NCI-H526 treated with DMSO at 0.1 percent for 48 hours (cell line): ENCODE measurements around the gene OR10T2.
"Not testable (repeated sequence)": the region's sequence is repeated elsewhere in the genome, so short reads cannot be mapped to it uniquely, and the experiment has no call there.

Source experiments
- DNase-seq: peaks from one replicate; lab custom pipeline; 2025; lab: John Stamatoyannopoulos, UW

Gene OR10T2

GRCh38 chr1:158398818-158399514 is at the start of gene OR10T2:
OR10T2 (minus strand) TSS chr1:158399466; CDS start chr1:158399466, 0 bp downstream.
- DNase-seq = no peak

GRCh38 chr1:158445376-158445775 is 46.1 kb upstream of the OR10T2 start:
- no peak for DNase-seq

GRCh38 chr1:158434741-158435140 is 35.5 kb upstream of the OR10T2 start:
- DNase-seq = no peak

GRCh38 chr1:158430163-158430562 is 30.9 kb upstream of the OR10T2 start:
- not testable (repeated sequence) for DNase-seq

GRCh38 chr1:158426137-158426536 is 26.9 kb upstream of the OR10T2 start, which contains the start of gene OR10K2:
OR10K2 (minus strand) TSS chr1:158426237; CDS start chr1:158420866, 5,371 bp downstream.
- no peak for DNase-seq

- no peak for DNase-seq
These were observed 25.8 kb upstream of the OR10T2 start for GRCh38 chr1:158425027-158425426.

- DNase-seq = no peak
These were observed 22.9 kb upstream of the OR10T2 start for GRCh38 chr1:158422212-158422611.

- no peak for DNase-seq
These were observed 18.3 kb upstream of the OR10T2 start for GRCh38 chr1:158417586-158417985.

- no peak for DNase-seq
These were observed 15.5 kb upstream of the OR10T2 start for GRCh38 chr1:158414651-158415345.

- DNase-seq = no peak
These were observed 7.8 kb upstream of the OR10T2 start for GRCh38 chr1:158407092-158407491.

- DNase-seq = no peak
These were observed 1.6 kb upstream of the OR10T2 start for GRCh38 chr1:158400871-158401270.

- DNase-seq = no peak
These were observed 2.6 kb downstream of the OR10T2 start for GRCh38 chr1:158396646-158397045.

- DNase-seq = no peak
These were observed 5.8 kb downstream of the OR10T2 start for GRCh38 chr1:158393476-158393875.

- no peak for DNase-seq
These were observed 8.2 kb downstream of the OR10T2 start for GRCh38 chr1:158391099-158391498.

GRCh38 chr1:158390331-158390730 is 8.9 kb downstream of the OR10T2 start:
- no peak for DNase-seq

GRCh38 chr1:158374860-158375259 is 24.4 kb downstream of the OR10T2 start:
- DNase-seq = no peak

- not testable (repeated sequence) for DNase-seq
These were observed 25.2 kb downstream of the OR10T2 start for GRCh38 chr1:158374101-158374500.

- DNase-seq = no peak
These were observed 27.9 kb downstream of the OR10T2 start for GRCh38 chr1:158371188-158371953.

GRCh38 chr1:158366783-158367182 is 32.5 kb downstream of the OR10T2 start:
- DNase-seq = no peak

GRCh38 chr1:158362941-158363340 is 36.3 kb downstream of the OR10T2 start:
- no peak for DNase-seq

GRCh38 chr1:158362482-158362881 is 36.8 kb downstream of the OR10T2 start:
- DNase-seq = no peak

GRCh38 chr1:158357441-158357840 is 41.8 kb downstream of the OR10T2 start:
- DNase-seq = no peak

- DNase-seq = no peak
These were observed 42.6 kb downstream of the OR10T2 start for GRCh38 chr1:158356616-158357015.
